ENCODE data around the gene ADGRA3.

DNA sequence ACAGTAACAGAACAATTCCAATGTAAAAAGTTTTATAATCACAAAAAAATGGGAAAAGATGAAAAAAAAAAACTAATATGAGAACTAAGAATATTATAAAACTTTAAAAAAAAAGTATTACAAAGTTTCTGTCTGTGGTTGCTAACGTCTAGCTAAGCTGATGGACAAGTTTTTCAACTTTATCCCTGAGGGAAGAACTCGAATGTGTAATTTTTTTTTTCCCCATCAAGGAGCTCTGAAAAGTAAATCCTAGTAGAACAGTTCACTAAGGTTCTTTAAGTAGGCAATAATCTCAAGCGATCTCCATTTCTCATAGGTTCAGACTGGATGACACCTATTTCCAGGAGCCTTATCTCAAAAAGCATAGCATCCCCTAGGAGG is 14.2 kb downstream of the ADGRA3 start:
- TF ChIP-seq, protein P1, sequence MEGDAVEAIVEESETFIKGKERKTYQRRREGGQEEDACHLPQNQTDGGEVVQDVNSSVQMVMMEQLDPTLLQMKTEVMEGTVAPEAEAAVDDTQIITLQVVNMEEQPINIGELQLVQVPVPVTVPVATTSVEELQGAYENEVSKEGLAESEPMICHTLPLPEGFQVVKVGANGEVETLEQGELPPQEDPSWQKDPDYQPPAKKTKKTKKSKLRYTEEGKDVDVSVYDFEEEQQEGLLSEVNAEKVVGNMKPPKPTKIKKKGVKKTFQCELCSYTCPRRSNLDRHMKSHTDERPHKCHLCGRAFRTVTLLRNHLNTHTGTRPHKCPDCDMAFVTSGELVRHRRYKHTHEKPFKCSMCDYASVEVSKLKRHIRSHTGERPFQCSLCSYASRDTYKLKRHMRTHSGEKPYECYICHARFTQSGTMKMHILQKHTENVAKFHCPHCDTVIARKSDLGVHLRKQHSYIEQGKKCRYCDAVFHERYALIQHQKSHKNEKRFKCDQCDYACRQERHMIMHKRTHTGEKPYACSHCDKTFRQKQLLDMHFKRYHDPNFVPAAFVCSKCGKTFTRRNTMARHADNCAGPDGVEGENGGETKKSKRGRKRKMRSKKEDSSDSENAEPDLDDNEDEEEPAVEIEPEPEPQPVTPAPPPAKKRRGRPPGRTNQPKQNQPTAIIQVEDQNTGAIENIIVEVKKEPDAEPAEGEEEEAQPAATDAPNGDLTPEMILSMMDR (IDR thresholded peaks at IDR 0.05; ENCODE audit: insufficient read depth, low read length, poor library complexity, severe bottlenecking), result no peak
- TF ChIP-seq EZH2phosphoT487 (conservative IDR thresholded peaks at IDR 0.05; ENCODE audit: low read length), result no peak

All from SU-DHL-6 (cell line).